Uterus (tissue), 2 donors: ENCODE measurements around the gene TUBB3.

Source experiments
- POLR2A ChIP-seq, 2 donors: fragments of 450-650 bp; IDR thresholded peaks; one replicate each; pipeline ENCODE4 v1.6.1; 2016; ENCODE audit warnings: antibody characterized with exemption in 2 of 2, mild to moderate bottlenecking in 1 of 2, moderate library complexity in 1 of 2
- TF ChIP-seq, protein P1 (sequence below), 4 experiments: fragments of 200-600 bp in 2 of 4; fragments of 450-650 bp in 2 of 4; sonication (generic) in 2 of 4; IDR thresholded peaks; one replicate each; pipeline ENCODE4 v1.5.1; 2016 to 2019; ENCODE audit warnings: antibody characterized with exemption in 4 of 4, mild to moderate bottlenecking in 2 of 4, moderate library complexity in 1 of 4

DNA sequence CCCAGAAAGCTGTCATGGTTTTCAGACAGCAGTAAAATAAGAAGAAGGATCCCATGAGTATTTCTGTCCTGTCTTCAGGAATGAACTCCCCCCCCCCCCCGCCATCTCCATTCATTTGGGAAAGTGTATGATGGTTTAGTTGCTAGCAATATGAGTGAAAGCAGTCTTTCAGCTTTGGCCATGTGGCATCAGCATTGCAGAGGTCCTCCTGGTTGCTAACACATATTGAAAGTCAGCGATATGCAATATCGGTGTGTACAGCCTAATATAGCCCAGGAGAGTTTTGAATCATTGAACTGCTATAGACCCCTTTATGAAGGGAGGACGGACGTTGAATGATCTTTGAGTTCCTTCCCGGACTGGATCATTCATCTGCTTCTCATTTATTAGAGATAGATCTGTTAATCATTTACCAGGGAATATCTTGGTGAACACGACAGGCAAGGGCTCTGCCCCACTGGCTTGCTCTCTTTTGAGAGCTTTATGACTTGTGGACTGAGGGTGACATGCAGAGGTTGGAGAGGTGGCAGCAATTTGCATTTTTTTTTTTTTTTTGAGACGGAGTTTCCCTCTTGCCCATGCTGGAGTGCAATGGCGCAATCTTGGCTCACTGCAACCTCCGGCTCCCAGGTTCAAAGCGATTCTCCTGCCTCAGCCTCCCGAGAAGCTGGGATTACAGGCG is 50.7 kb downstream of the TUBB3 start:
- no peak for TF ChIP-seq POLR2A (IDR thresholded peaks at IDR 0.05)
- TF ChIP-seq, protein P1, sequence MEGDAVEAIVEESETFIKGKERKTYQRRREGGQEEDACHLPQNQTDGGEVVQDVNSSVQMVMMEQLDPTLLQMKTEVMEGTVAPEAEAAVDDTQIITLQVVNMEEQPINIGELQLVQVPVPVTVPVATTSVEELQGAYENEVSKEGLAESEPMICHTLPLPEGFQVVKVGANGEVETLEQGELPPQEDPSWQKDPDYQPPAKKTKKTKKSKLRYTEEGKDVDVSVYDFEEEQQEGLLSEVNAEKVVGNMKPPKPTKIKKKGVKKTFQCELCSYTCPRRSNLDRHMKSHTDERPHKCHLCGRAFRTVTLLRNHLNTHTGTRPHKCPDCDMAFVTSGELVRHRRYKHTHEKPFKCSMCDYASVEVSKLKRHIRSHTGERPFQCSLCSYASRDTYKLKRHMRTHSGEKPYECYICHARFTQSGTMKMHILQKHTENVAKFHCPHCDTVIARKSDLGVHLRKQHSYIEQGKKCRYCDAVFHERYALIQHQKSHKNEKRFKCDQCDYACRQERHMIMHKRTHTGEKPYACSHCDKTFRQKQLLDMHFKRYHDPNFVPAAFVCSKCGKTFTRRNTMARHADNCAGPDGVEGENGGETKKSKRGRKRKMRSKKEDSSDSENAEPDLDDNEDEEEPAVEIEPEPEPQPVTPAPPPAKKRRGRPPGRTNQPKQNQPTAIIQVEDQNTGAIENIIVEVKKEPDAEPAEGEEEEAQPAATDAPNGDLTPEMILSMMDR (IDR thresholded peaks at IDR 0.05), result no peak
